A549 (cell line): Measurements from ENCODE around the gene ATP6V1B1. TPM values are rescaled to one million over a fixed set of nuclear protein-coding genes. Genes with fewer than 3 reads are reported as not detected.
A peak's percentile ranks its signal among the peaks of the same experiment; 100 is the strongest.

Source experiments
- ATAC-seq, 2 experiments: fragments of 200-7000 bp in 1 of 2; fragments of >200 bp in 1 of 2; cut with Nextera tagmentation in 1 of 2; cut with Tn5 transposase in 1 of 2; 3 replicates each; pipeline versions ENCODE4 v1.8.0 to v1.9.1; 2018 to 2020; ENCODE audit warnings: mild to moderate bottlenecking in 1 of 2, moderate library complexity in 1 of 2
- CTCF ChIA-PET: fragments of 300-600 bp; sonication (Branson Sonifier 250); formaldehyde crosslinking; extraction: SDS; loops from one replicate; lab custom pipeline; 2021; ENCODE audit warnings: antibody characterized with exemption, inconsistent platforms; lab: Yijun Ruan, JAX
- POLR2A ChIA-PET: fragments of 350-600 bp; formaldehyde crosslinking; extraction: SDS; loops from one replicate; lab custom pipeline; 2021; ENCODE audit warnings: antibody characterized with exemption, inconsistent platforms; lab: Yijun Ruan, JAX
- DNase-seq, 2 experiments: peaks; one replicate each; pipeline versions ENCODE4 v3.0.0 to v3.0.0-alpha.2; 2011 to 2016; ENCODE audit warnings: low read depth in 1 of 2, low spot score in 1 of 2
- FAIRE-seq: peaks from 2 replicates; lab custom pipeline; 2011; peaks lifted over from hg19 to GRCh38; lab: Jason Lieb, UNC
- H3K27ac ChIP-seq, 2 experiments: fragments of >200 bp; sonication (Bioruptor Twin); formaldehyde crosslinking; 3 replicates each; pipeline ENCODE4 v1.5.1; 2016 to 2017
- H3K4me1 ChIP-seq: fragments of >200 bp; sonication (Bioruptor Twin); formaldehyde crosslinking; 3 replicates; pipeline ENCODE4 v1.6.1; 2016
- H3K4me2 ChIP-seq: fragments of >200 bp; sonication (Bioruptor Twin); formaldehyde crosslinking; 3 replicates; pipeline ENCODE4 v1.6.1; 2016
- H3K4me3 ChIP-seq: fragments of >200 bp; sonication (Bioruptor Twin); formaldehyde crosslinking; 3 replicates; pipeline ENCODE4 v1.5.1; 2016
- H3K9me3 ChIP-seq: fragments of >200 bp; sonication (Bioruptor Twin); formaldehyde crosslinking; 3 replicates; pipeline ENCODE4 v1.6.1; 2016
- CEBPB ChIP-seq, 2 experiments: fragments of >200 bp in 1 of 2; sonication (Bioruptor Twin) in 1 of 2; formaldehyde crosslinking in 1 of 2; IDR thresholded peaks; 2 replicates each; pipeline ENCODE4 v1.6.1; 2012 to 2016
- CHD2 ChIP-seq: fragments of 150-350 bp; IDR thresholded peaks from 2 replicates; pipeline ENCODE4 v1.6.1; 2014; ENCODE audit warnings: low read length; ENCODE audit not compliant: partially characterized antibody
- CHD4 ChIP-seq: fragments of 200-600 bp; sonication (generic); IDR thresholded peaks from 2 replicates; pipeline ENCODE4 v1.6.1; 2016; ENCODE audit warnings: antibody characterized with exemption, mild to moderate bottlenecking, borderline replicate concordance
- CTCF ChIP-seq: fragments of >200 bp; sonication (Bioruptor Twin); formaldehyde crosslinking; IDR thresholded peaks from 3 replicates; pipeline ENCODE4 v1.5.1; 2016
- EHF ChIP-seq: fragments of 250-450 bp; sonication (Bioruptor Pico); IDR thresholded peaks from 2 replicates; pipeline ENCODE4 v1.5.0; 2020; ENCODE audit warnings: mild to moderate bottlenecking
- EHMT2 ChIP-seq: fragments of 200-600 bp; sonication (generic); IDR thresholded peaks from 2 replicates; pipeline ENCODE4 v1.6.1; 2016; ENCODE audit warnings: antibody characterized with exemption, low read depth, mild to moderate bottlenecking, moderate library complexity
- EP300 ChIP-seq, 2 experiments: fragments of >200 bp; sonication (Bioruptor Twin); formaldehyde crosslinking; IDR thresholded peaks; 2 replicates in 1 of 2; 3 replicates in 1 of 2; pipeline ENCODE4 v1.6.1; 2016 to 2017
- GATA3 ChIP-seq: IDR thresholded peaks from 2 replicates; pipeline ENCODE4 v1.6.1; 2012; ENCODE audit warnings: borderline replicate concordance
- HOXA7 ChIP-seq: fragments of 250-450 bp; sonication (Bioruptor Pico); IDR thresholded peaks from 2 replicates; pipeline ENCODE4 v1.5.0; 2020; ENCODE audit warnings: mild to moderate bottlenecking, moderate library complexity
- HOXB13 ChIP-seq: fragments of 250-450 bp; sonication (Bioruptor Pico); IDR thresholded peaks from 2 replicates; pipeline ENCODE4 v1.5.0; 2020; ENCODE audit warnings: low read depth, mild to moderate bottlenecking, moderate library complexity
- MAX ChIP-seq: IDR thresholded peaks from 2 replicates; pipeline ENCODE4 v1.6.1; 2012
- MYC ChIP-seq: IDR thresholded peaks from 2 replicates; pipeline ENCODE4 v1.6.1; 2012; ENCODE audit warnings: mild to moderate bottlenecking, inconsistent platforms, low read length, improper control_type of control experiment, borderline replicate concordance
- PBX3 ChIP-seq: IDR thresholded peaks from 2 replicates; pipeline ENCODE4 v1.6.1; 2012
- RARB ChIP-seq: fragments of 250-450 bp; sonication (Bioruptor Pico); IDR thresholded peaks from 2 replicates; pipeline ENCODE4 v1.8.0; 2021; ENCODE audit warnings: mild to moderate bottlenecking, moderate library complexity
- RCOR1 ChIP-seq: fragments of 150-350 bp; IDR thresholded peaks from 2 replicates; pipeline ENCODE4 v1.6.1; 2014; ENCODE audit warnings: antibody characterized with exemption, low read length, low read depth
- REST ChIP-seq: fragments of 200-600 bp; sonication (generic); IDR thresholded peaks from 2 replicates; pipeline ENCODE4 v1.6.1; 2016; ENCODE audit warnings: antibody characterized with exemption, mild to moderate bottlenecking, moderate library complexity
- RFX5 ChIP-seq: fragments of 450-650 bp; IDR thresholded peaks from 2 replicates; pipeline ENCODE4 v1.7.1; 2014; ENCODE audit warnings: antibody characterized with exemption, mild to moderate bottlenecking, moderate library complexity
- TFCP2L1 ChIP-seq: fragments of 250-450 bp; sonication (Bioruptor Pico); IDR thresholded peaks from 2 replicates; pipeline ENCODE4 v1.5.0; 2021; ENCODE audit warnings: mild to moderate bottlenecking
- ZC3H11A ChIP-seq: fragments of 450-650 bp; IDR thresholded peaks from 2 replicates; pipeline ENCODE4 v1.6.1; 2014; ENCODE audit warnings: antibody characterized with exemption, mild to moderate bottlenecking
- WGBS: methylation state at CpG from one replicate; pipeline ENCODE4 v1.1.6; 2017; ENCODE audit errors: missing lambda C conversion rate; 5-methylcytosine and 5-hydroxymethylcytosine counted together
- polyA plus RNA-seq, 4 experiments: library from polyadenylated mRNA; depleted of rRNA in 3 of 4; stranded (reverse); fragments of >200 nt; fragmentation: RNase III in 1 of 4; extraction: RNeasy Plus Mini Kit Qiagen cat#74134 plus additional on column Dnase treatment in 1 of 4; gene quantifications; 2 replicates in 3 of 4; 3 replicates in 1 of 4; pipeline ENCODE4 v1.2.3, GENCODE V29; 2011 to 2017

Gene ATP6V1B1
- polyA plus RNA-seq, 2 of the 4 experiments (the other 2 are of a cell fraction) = 1.9 to 2.5 TPM

GRCh38 chr2:71001592-71001927 lies 65.9 kb downstream of the ATP6V1B1 start:
- 54% methylated on average over 5 of the region's 5 CpGs for WGBS
- DNase-seq (no peak), ATAC-seq (no peak; a peak in 1 of 6 replicates), FAIRE-seq (no peak)
- Histone ChIP-seq H3K4me1 (peaks cover 5% of the 10 kb centered on the region; the same call in 1 of the 3 replicates), H3K27ac (0 out of 6 replicates have a peak overlapping the region, but pooled peaks of 1 of the 2 experiments have one; percentile 33), H3K9me3 (no peaks in the 10 kb centered on the region), H3K4me3 (no peak overlapping the region), H3K4me2 (peak overlapping the region; percentile 85)
- POLR2A ChIA-PET = interaction anchor here (0.5 to 1.0 kb wide), 3 partner anchors 67 to 83 kb away, joined by 3 to 9 read pairs (median 7); partner anchors contain the start of gene NAGK
- TF ChIP-seq CTCF = no peak
- TF ChIP-seq RARB = no peak
- no peak for TF ChIP-seq PBX3
- no peak for TF ChIP-seq TFCP2L1
- TF ChIP-seq GATA3 = no peak
- TF ChIP-seq MYC = no peak
- TF ChIP-seq RCOR1 = no peak
- TF ChIP-seq CHD2 = no peak
- TF ChIP-seq HOXB13 (CRISPR knock-in tag) = no peak
- no peak for TF ChIP-seq RFX5
- TF ChIP-seq CHD4 = no peak
- TF ChIP-seq ZC3H11A = no peak
- CTCF ChIA-PET = interaction anchor here (0.6 to 5.7 kb wide), 37 partner anchors 9 to 682 kb away, joined by 3 to 37 read pairs (median 4); partner anchors contain the start of genes FIGLA and NAGK

- DNase-seq (no peak), ATAC-seq (no peak), FAIRE-seq (no peak)
- 54% methylated on average over 8 of the region's 11 CpGs for WGBS
- Histone ChIP-seq H3K4me1 (peaks cover 5% of the 10 kb centered on the region; the same call in 1 of the 3 replicates), H3K9me3 (no peaks in the 10 kb centered on the region), H3K27ac (no peak overlapping the region), H3K4me2 (no peak overlapping the region), H3K4me3 (no peak overlapping the region)
- POLR2A ChIA-PET = interaction anchor here (1.0 kb wide), 1 partner anchor 67 kb away, joined by 3 read pairs; the partner anchor contains the start of gene NAGK
- CTCF ChIA-PET = interaction anchor here (0.7 to 5.7 kb wide), 32 partner anchors 9 to 253 kb away, joined by 3 to 37 read pairs (median 4); partner anchors contain the start of genes FIGLA and NAGK
- TF ChIP-seq MAX (no peak), HOXA7 (no peak), REST (no peak), EHMT2 (no peak), GATA3 (no peak), EP300 (IDR thresholded peaks at IDR 0.05) (no peak), CEBPB (IDR thresholded peaks at IDR 0.05) (no peak), MYC (no peak), EHF (CRISPR knock-in tag) (no peak), RFX5 (no peak)
These were observed 66.4 kb downstream of the ATP6V1B1 start for GRCh38 chr2:71001981-71002570.
